Left ventricle myocardium inferior (tissue), 1 donor: Measurements from ENCODE around the gene COX8C. TPM values are rescaled to one million over a fixed set of nuclear protein-coding genes. Genes with fewer than 3 reads are reported as not detected.

Experiments used
- DNase-seq: peaks from one replicate; pipeline ENCODE4 v3.0.0-alpha.2; 2020
- H3K27ac ChIP-seq: fragments of 200-600 bp; replicated peaks from 2 replicates; pipeline ENCODE4 v1.8.0; 2021
- H3K27me3 ChIP-seq: fragments of 200-600 bp; 2 replicates; pipeline ENCODE4 v1.8.0; 2021; ENCODE audit warnings: low read depth
- H3K36me3 ChIP-seq: fragments of 200-600 bp; 2 replicates; pipeline ENCODE4 v1.8.0; 2021
- H3K4me1 ChIP-seq: fragments of 200-600 bp; 2 replicates; pipeline ENCODE4 v1.8.0; 2021
- H3K4me3 ChIP-seq: fragments of 200-600 bp; 2 replicates; pipeline ENCODE4 v1.8.0; 2021; ENCODE audit warnings: mild to moderate bottlenecking, moderate library complexity
- H3K9me3 ChIP-seq: fragments of 200-600 bp; replicated peaks from 2 replicates; pipeline ENCODE4 v1.8.0; 2021
- intact Hi-C: fragments of 100-400 bp; cut with micrococcal nuclease; formaldehyde crosslinking; loops from one replicate; pipeline ENCODE4 v1.11.0; 2022
- total RNA-seq: library from RNA; stranded (reverse); fragmentation: NEBNext Ultra II Directional; extraction: Animal tissue kit (Norgen Biotek cat#: 25700); gene quantifications from one replicate; pipeline ENCODE4 v1.2.1, GENCODE V29; 2021
- TF ChIP-seq, protein P1 (sequence below): fragments of 200-600 bp; IDR thresholded peaks from 2 replicates; pipeline ENCODE4 v1.8.0; 2021; ENCODE audit warnings: antibody characterized with exemption, mild to moderate bottlenecking, borderline replicate concordance
- donor health status: DM: no; HTN: yes; CAD: no; lungs with severe emphysema.

The COX8C gene
- total RNA-seq, 1 donor from 2014 or later, result 1.3 TPM

DNA sequence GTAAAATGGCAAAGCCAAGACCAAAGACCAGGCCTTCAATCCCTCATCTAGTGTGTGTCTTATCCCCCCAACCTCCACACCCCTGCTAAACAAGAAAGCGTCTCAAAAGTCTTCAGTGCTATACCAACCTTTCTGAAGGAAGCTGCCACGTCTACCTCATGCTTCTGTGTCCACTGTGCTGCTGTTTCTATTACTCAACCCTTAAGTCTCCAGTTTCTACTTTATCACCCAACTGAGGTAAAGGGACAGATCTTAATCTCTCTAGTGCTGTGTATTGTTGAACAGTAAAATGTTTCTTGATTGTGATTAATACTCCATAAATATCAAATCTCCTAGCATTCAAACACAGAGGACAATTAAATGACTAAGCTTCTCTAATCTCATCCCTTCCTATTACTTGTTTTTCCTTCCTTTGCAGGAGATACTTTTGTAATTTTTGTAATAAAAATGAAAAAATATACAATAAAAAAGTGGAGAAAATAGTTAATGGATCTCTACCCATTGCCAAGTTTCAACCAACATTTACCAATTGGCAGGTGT lies 37.5 kb upstream of the COX8C start:
- no peak overlapping the region for H3K27ac ChIP-seq
- no peak overlapping the region for H3K4me3 ChIP-seq
- TF ChIP-seq, protein P1, sequence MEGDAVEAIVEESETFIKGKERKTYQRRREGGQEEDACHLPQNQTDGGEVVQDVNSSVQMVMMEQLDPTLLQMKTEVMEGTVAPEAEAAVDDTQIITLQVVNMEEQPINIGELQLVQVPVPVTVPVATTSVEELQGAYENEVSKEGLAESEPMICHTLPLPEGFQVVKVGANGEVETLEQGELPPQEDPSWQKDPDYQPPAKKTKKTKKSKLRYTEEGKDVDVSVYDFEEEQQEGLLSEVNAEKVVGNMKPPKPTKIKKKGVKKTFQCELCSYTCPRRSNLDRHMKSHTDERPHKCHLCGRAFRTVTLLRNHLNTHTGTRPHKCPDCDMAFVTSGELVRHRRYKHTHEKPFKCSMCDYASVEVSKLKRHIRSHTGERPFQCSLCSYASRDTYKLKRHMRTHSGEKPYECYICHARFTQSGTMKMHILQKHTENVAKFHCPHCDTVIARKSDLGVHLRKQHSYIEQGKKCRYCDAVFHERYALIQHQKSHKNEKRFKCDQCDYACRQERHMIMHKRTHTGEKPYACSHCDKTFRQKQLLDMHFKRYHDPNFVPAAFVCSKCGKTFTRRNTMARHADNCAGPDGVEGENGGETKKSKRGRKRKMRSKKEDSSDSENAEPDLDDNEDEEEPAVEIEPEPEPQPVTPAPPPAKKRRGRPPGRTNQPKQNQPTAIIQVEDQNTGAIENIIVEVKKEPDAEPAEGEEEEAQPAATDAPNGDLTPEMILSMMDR, result no peak
- no peaks in the 10 kb centered on the region for H3K36me3 ChIP-seq
- DNase-seq, result no peak
- intact Hi-C loops, result no loop called here
- H3K27me3 ChIP-seq, result no peaks in the 10 kb centered on the region
- no peaks in the 10 kb centered on the region for H3K9me3 ChIP-seq
- peaks cover 71% of the 10 kb centered on the region for H3K4me1 ChIP-seq

DNA sequence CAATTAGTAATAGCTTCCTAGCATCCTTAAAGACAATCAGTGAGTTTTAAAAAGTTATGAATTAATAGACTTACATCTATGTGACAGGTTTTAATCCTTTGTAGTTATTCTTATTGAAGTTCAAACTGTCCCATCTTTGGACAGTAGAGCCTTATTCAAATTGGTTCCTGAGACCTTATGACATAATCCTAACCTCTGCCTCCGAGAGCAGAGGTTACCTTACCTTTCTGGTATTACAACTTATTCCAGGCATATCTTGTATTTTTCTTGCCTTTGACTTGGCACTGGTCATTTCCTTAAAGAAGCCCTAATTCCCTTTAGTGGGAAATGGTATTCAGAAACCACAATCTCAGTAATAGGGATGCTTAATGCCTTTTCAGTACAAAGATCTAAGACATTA lies 35.9 kb upstream of the COX8C start:
- no peak overlapping the region for H3K4me3 ChIP-seq
- H3K9me3 ChIP-seq, result no peaks in the 10 kb centered on the region
- TF ChIP-seq, protein P1, result no peak
- H3K4me1 ChIP-seq, result peaks cover 55% of the 10 kb centered on the region
- no peak for DNase-seq
- no peaks in the 10 kb centered on the region for H3K36me3 ChIP-seq
- H3K27me3 ChIP-seq, result no peaks in the 10 kb centered on the region
- H3K27ac ChIP-seq, result no peak overlapping the region
- intact Hi-C loops, result no loop called here

DNA sequence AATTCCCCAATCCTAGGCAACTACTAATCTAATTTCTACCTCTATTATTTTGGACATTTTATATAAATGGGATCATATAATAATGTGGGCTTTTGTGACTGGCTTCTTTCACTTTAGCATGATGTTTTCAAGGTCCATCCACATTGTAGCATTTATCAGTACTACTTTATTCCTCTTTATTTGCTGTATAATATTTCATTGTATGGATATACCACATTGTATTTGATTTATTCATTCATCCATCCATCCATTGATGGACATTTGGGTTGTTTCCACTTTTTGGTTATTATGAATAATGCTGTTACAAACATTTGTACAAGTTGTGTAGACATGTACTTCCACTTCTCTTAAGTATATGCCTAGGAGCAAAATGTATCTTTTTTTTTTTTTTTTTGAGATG lies 31.4 kb upstream of the COX8C start:
- no peak overlapping the region for H3K4me3 ChIP-seq
- no peak overlapping the region for H3K27ac ChIP-seq
- H3K36me3 ChIP-seq, result no peaks in the 10 kb centered on the region
- no peaks in the 10 kb centered on the region for H3K9me3 ChIP-seq
- H3K27me3 ChIP-seq, result no peaks in the 10 kb centered on the region
- DNase-seq, result no peak
- TF ChIP-seq, protein P1, result no peak
- H3K4me1 ChIP-seq, result peaks cover 67% of the 10 kb centered on the region
- intact Hi-C loops, result no loop called here

DNA sequence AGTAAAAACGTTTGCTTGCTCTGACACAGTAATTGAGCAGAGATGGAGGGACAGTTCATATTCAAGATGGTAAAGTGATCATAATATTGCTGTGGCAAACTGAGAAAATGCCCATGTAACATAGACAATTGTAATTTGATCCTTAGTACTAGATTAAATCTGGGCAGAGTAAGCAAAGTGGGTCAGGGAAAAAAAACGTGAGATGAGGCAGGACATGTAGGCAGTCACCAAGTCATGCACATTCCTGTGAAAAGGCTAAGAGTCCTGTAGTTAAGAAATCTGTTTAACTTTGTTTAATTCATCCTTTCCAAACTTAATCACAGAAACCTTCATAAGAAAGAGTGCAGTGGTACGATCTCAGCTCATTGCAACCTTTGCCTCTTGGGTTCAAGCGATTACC lies 30.3 kb upstream of the COX8C start:
- TF ChIP-seq, protein P1, result no peak
- Histone ChIP-seq H3K9me3 (no peaks in the 10 kb centered on the region), H3K36me3 (no peaks in the 10 kb centered on the region), H3K27me3 (no peaks in the 10 kb centered on the region), H3K4me1 (peaks cover 64% of the 10 kb centered on the region), H3K27ac (no peak overlapping the region), H3K4me3 (no peak overlapping the region)
- DNase-seq, result no peak
- intact Hi-C loops, result no loop called here

DNA sequence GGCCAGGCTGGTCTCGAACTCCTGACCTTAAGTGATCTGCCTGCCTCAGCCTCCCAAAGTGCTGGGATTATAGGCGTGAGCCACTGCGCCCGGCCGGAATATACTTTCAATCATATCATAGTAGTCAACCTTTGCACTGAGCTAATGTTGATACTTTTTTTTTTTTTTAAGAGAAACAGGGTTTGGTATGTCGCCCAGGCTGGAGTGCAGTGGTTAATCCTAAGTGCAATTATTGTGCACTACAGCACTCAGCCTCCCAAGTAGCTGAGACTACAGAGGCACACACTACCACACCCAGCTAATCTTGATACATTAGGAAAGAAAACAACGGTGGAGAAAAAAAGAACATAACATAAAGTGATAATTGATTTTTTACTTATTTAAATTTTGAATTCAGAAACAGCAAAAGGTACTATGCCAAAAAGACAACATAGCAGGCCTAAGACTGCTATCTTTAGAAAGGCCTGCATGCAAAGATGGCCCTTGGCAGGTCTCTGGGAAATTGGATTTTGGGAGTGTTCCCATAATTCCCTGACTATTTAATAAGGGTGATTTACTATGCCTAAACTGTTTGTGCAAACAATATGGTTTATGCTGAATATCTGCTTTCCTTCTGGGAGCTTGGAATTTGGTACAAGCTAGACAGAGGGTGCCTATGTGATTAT lies 29.6 kb upstream of the COX8C start:
- no peak for DNase-seq
- Histone ChIP-seq H3K9me3 (no peaks in the 10 kb centered on the region), H3K4me3 (no peak overlapping the region), H3K27me3 (no peaks in the 10 kb centered on the region), H3K36me3 (no peaks in the 10 kb centered on the region), H3K4me1 (peaks cover 58% of the 10 kb centered on the region), H3K27ac (no peak overlapping the region)
- TF ChIP-seq, protein P1, result no peak
- intact Hi-C loops, result no loop called here
